SK-N-SH treated with all-trans-retinoic acid at 6 μM for 48 hours (cell line): ENCODE results near the gene ISCA2.

Source experiments
- ATAC-seq: fragments of 200-7000 bp; cut with Tn5 transposase; 3 replicates; pipeline ENCODE4 v1.9.1; 2020; ENCODE audit warnings: mild to moderate bottlenecking, moderate library complexity
- ARNTL ChIP-seq: fragments of 450-650 bp; formaldehyde crosslinking; IDR thresholded peaks from 2 replicates; pipeline ENCODE4 v1.5.0; 2020; ENCODE audit warnings: low read depth, mild to moderate bottlenecking, moderate library complexity, borderline replicate concordance
- BACH2 ChIP-seq: fragments of 250-450 bp; sonication (Bioruptor Pico); IDR thresholded peaks from 2 replicates; pipeline ENCODE4 v1.9.0; 2021; ENCODE audit warnings: mild to moderate bottlenecking, borderline replicate concordance
- CSDC2 ChIP-seq: fragments of 250-450 bp; sonication (Bioruptor Pico); IDR thresholded peaks from 2 replicates; pipeline ENCODE4 v1.5.0; 2020; ENCODE audit warnings: mild to moderate bottlenecking, moderate library complexity
- ESRRG ChIP-seq: fragments of 250-450 bp; sonication (Bioruptor Pico); IDR thresholded peaks from 2 replicates; pipeline ENCODE4 v1.6.1; 2021; ENCODE audit warnings: mild to moderate bottlenecking
- GLIS3 ChIP-seq: fragments of 250-450 bp; sonication (Bioruptor Pico); IDR thresholded peaks from 2 replicates; pipeline ENCODE4 v1.5.0; 2020; ENCODE audit warnings: mild to moderate bottlenecking, moderate library complexity
- ISL1 ChIP-seq: fragments of 250-450 bp; sonication (Bioruptor Pico); IDR thresholded peaks from 2 replicates; pipeline ENCODE4 v2.1.2; 2022; ENCODE audit warnings: mild to moderate bottlenecking, moderate library complexity
- OSR1 ChIP-seq: fragments of 250-450 bp; sonication (Bioruptor Pico); IDR thresholded peaks from 2 replicates; pipeline ENCODE4 v1.8.0; 2022; ENCODE audit warnings: moderate library complexity, mild to moderate bottlenecking, inconsistent platforms
- PPARA ChIP-seq: fragments of 250-450 bp; sonication (Bioruptor Pico); IDR thresholded peaks from 2 replicates; pipeline ENCODE4 v1.5.0; 2020; ENCODE audit warnings: mild to moderate bottlenecking, borderline replicate concordance
- RARB ChIP-seq: fragments of 250-450 bp; sonication (Bioruptor Pico); IDR thresholded peaks from 2 replicates; pipeline ENCODE4 v1.8.0; 2021; ENCODE audit warnings: mild to moderate bottlenecking, moderate library complexity
- TOX ChIP-seq: fragments of 250-450 bp; sonication (Bioruptor Pico); IDR thresholded peaks from 2 replicates; pipeline ENCODE4 v1.8.0; 2021; ENCODE audit warnings: mild to moderate bottlenecking, moderate library complexity, borderline replicate concordance
- ZC3H10 ChIP-seq: fragments of 250-450 bp; sonication (Bioruptor Pico); IDR thresholded peaks from 2 replicates; pipeline ENCODE4 v1.5.1; 2021; ENCODE audit warnings: mild to moderate bottlenecking, moderate library complexity
- ZFP3 ChIP-seq: fragments of 250-450 bp; sonication (Bioruptor Pico); IDR thresholded peaks from 2 replicates; pipeline ENCODE4 v1.5.0; 2020; ENCODE audit warnings: mild to moderate bottlenecking, moderate library complexity
- ZFP30 ChIP-seq: fragments of 450-650 bp; formaldehyde crosslinking; IDR thresholded peaks from 2 replicates; pipeline ENCODE4 v1.5.0; 2022; ENCODE audit warnings: mild to moderate bottlenecking, moderate library complexity
- ZNF565 ChIP-seq: fragments of 450-650 bp; formaldehyde crosslinking; conservative IDR thresholded peaks from 2 replicates; pipeline ENCODE4 v1.5.0; 2020; ENCODE audit warnings: low read depth, mild to moderate bottlenecking, moderate library complexity
- ZNF70 ChIP-seq: fragments of 450-650 bp; formaldehyde crosslinking; IDR thresholded peaks from 2 replicates; pipeline ENCODE4 v1.5.0; 2020; ENCODE audit warnings: mild to moderate bottlenecking, moderate library complexity
- ZNF8 ChIP-seq: fragments of 450-650 bp; formaldehyde crosslinking; IDR thresholded peaks from 2 replicates; pipeline ENCODE4 v1.5.0; 2020; ENCODE audit warnings: mild to moderate bottlenecking, moderate library complexity
- TF ChIP-seq, protein P1 (sequence below): fragments of 250-450 bp; sonication (Bioruptor Pico); IDR thresholded peaks from 2 replicates; pipeline ENCODE4 v1.5.0; 2020; ENCODE audit warnings: mild to moderate bottlenecking, moderate library complexity
- TF ChIP-seq, protein P2 (sequence below): fragments of 250-450 bp; sonication (Bioruptor Pico); IDR thresholded peaks from 2 replicates; pipeline ENCODE4 v1.8.0; 2021; ENCODE audit warnings: low read depth, mild to moderate bottlenecking, moderate library complexity, borderline replicate concordance
- TF ChIP-seq, protein P3 (sequence below): fragments of 250-450 bp; sonication (Bioruptor Pico); IDR thresholded peaks from 2 replicates; pipeline ENCODE4 v1.5.1; 2021; ENCODE audit warnings: mild to moderate bottlenecking, moderate library complexity
- TF ChIP-seq, protein P4 (sequence below): fragments of 250-450 bp; sonication (Bioruptor Pico); IDR thresholded peaks from 2 replicates; pipeline ENCODE4 v1.5.1; 2020; ENCODE audit warnings: low read depth, mild to moderate bottlenecking, moderate library complexity
- TF ChIP-seq, protein P5 (sequence below): fragments of 250-450 bp; sonication (Bioruptor Pico); IDR thresholded peaks from 2 replicates; pipeline ENCODE4 v1.8.0; 2020; ENCODE audit warnings: mild to moderate bottlenecking, moderate library complexity, borderline replicate concordance

The ISCA2 gene

DNA sequence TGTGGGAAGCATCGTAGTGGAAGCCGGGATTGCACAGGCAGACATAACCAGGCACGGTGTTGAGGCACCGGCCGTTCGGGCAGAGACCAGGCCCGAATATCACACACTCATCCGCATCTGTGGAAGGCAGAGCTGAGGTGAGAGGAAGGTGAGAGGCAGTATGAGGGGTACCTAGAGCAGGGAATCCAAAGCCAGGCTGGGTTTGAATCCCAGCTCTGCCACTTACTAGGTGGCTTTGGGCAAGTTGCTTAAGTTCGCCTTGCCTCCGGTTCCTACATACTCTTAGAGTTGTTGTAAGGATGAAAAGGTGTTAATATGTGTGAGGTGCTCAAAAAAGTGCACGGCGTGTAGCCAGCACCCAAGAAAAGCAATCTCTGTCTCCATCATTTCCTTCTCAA is 10.4 kb downstream of the ISCA2 start:
- no peak for ATAC-seq
- TF ChIP-seq PPARA (no peak), CSDC2 (no peak), GLIS3 (CRISPR knock-in tag) (no peak), ARNTL (no peak), ZC3H10 (CRISPR knock-in tag) (no peak), ISL1 (CRISPR knock-in tag) (no peak), ESRRG (CRISPR knock-in tag) (no peak), ZNF8 (CRISPR knock-in tag) (no peak), TOX (no peak), ZFP30 (CRISPR knock-in tag) (no peak)
- TF ChIP-seq, protein P1, sequence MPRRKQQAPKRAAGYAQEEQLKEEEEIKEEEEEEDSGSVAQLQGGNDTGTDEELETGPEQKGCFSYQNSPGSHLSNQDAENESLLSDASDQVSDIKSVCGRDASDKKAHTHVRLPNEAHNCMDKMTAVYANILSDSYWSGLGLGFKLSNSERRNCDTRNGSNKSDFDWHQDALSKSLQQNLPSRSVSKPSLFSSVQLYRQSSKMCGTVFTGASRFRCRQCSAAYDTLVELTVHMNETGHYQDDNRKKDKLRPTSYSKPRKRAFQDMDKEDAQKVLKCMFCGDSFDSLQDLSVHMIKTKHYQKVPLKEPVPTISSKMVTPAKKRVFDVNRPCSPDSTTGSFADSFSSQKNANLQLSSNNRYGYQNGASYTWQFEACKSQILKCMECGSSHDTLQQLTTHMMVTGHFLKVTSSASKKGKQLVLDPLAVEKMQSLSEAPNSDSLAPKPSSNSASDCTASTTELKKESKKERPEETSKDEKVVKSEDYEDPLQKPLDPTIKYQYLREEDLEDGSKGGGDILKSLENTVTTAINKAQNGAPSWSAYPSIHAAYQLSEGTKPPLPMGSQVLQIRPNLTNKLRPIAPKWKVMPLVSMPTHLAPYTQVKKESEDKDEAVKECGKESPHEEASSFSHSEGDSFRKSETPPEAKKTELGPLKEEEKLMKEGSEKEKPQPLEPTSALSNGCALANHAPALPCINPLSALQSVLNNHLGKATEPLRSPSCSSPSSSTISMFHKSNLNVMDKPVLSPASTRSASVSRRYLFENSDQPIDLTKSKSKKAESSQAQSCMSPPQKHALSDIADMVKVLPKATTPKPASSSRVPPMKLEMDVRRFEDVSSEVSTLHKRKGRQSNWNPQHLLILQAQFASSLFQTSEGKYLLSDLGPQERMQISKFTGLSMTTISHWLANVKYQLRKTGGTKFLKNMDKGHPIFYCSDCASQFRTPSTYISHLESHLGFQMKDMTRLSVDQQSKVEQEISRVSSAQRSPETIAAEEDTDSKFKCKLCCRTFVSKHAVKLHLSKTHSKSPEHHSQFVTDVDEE (CRISPR knock-in tag), result no peak
- TF ChIP-seq, protein P2, sequence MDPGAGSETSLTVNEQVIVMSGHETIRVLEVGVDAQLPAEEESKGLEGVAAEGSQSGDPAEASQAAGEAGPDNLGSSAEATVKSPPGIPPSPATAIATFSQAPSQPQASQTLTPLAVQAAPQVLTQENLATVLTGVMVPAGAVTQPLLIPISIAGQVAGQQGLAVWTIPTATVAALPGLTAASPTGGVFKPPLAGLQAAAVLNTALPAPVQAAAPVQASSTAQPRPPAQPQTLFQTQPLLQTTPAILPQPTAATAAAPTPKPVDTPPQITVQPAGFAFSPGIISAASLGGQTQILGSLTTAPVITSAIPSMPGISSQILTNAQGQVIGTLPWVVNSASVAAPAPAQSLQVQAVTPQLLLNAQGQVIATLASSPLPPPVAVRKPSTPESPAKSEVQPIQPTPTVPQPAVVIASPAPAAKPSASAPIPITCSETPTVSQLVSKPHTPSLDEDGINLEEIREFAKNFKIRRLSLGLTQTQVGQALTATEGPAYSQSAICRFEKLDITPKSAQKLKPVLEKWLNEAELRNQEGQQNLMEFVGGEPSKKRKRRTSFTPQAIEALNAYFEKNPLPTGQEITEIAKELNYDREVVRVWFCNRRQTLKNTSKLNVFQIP (CRISPR knock-in tag), result no peak
- TF ChIP-seq, protein P3, sequence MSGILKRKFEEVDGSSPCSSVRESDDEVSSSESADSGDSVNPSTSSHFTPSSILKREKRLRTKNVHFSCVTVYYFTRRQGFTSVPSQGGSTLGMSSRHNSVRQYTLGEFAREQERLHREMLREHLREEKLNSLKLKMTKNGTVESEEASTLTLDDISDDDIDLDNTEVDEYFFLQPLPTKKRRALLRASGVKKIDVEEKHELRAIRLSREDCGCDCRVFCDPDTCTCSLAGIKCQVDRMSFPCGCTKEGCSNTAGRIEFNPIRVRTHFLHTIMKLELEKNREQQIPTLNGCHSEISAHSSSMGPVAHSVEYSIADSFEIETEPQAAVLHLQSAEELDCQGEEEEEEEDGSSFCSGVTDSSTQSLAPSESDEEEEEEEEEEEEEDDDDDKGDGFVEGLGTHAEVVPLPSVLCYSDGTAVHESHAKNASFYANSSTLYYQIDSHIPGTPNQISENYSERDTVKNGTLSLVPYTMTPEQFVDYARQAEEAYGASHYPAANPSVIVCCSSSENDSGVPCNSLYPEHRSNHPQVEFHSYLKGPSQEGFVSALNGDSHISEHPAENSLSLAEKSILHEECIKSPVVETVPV (CRISPR knock-in tag), result no peak
- TF ChIP-seq, protein P4, sequence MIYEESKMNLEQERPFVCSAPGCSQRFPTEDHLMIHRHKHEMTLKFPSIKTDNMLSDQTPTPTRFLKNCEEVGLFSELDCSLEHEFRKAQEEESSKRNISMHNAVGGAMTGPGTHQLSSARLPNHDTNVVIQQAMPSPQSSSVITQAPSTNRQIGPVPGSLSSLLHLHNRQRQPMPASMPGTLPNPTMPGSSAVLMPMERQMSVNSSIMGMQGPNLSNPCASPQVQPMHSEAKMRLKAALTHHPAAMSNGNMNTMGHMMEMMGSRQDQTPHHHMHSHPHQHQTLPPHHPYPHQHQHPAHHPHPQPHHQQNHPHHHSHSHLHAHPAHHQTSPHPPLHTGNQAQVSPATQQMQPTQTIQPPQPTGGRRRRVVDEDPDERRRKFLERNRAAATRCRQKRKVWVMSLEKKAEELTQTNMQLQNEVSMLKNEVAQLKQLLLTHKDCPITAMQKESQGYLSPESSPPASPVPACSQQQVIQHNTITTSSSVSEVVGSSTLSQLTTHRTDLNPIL (CRISPR knock-in tag), result no peak
- TF ChIP-seq, all 23 proteins: peak for 0

DNA sequence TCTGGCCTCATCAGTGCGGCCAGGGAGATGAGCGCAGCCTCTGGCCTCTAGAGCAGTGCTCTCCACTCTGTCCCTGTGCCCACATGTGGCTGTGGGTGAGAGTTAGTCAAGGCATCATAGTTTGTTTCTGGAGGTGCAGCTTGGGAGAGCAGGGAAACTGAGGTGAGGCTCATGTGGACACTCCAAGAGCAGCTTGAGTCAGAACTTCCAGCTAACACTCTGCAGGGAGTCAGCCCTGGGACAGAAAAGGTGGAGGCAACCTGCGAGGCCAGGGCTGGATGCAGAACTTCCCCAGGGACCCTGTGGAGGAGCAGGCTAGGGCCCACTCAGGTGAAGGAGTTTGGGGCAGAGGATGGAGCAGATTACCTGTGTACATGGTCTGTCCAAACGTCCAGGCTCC is 10.8 kb downstream of the ISCA2 start:
- TF ChIP-seq ISL1 (CRISPR knock-in tag), result no peak
- no peak for TF ChIP-seq GLIS3 (CRISPR knock-in tag)
- TF ChIP-seq, protein P2 (CRISPR knock-in tag), result no peak
- no peak for TF ChIP-seq ZFP30 (CRISPR knock-in tag)
- TF ChIP-seq BACH2, result no peak
- TF ChIP-seq, protein P5, sequence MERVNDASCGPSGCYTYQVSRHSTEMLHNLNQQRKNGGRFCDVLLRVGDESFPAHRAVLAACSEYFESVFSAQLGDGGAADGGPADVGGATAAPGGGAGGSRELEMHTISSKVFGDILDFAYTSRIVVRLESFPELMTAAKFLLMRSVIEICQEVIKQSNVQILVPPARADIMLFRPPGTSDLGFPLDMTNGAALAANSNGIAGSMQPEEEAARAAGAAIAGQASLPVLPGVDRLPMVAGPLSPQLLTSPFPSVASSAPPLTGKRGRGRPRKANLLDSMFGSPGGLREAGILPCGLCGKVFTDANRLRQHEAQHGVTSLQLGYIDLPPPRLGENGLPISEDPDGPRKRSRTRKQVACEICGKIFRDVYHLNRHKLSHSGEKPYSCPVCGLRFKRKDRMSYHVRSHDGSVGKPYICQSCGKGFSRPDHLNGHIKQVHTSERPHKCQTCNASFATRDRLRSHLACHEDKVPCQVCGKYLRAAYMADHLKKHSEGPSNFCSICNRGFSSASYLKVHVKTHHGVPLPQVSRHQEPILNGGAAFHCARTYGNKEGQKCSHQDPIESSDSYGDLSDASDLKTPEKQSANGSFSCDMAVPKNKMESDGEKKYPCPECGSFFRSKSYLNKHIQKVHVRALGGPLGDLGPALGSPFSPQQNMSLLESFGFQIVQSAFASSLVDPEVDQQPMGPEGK (CRISPR knock-in tag), result no peak
- no peak for TF ChIP-seq RARB
- no peak for TF ChIP-seq ZFP3 (CRISPR knock-in tag)
- TF ChIP-seq ARNTL, result no peak
- no peak for TF ChIP-seq ESRRG (CRISPR knock-in tag)
- no peak for TF ChIP-seq ZC3H10 (CRISPR knock-in tag)
- TF ChIP-seq ZNF8 (CRISPR knock-in tag), result no peak
- no peak for TF ChIP-seq ZNF70 (CRISPR knock-in tag)
- TF ChIP-seq, protein P4 (CRISPR knock-in tag), result no peak
- TF ChIP-seq TOX, result no peak
- no peak for TF ChIP-seq OSR1
- no peak for TF ChIP-seq ZNF565 (CRISPR knock-in tag)
- TF ChIP-seq CSDC2, result no peak
- TF ChIP-seq, all 23 proteins: peak for 0
- ATAC-seq, result no peak
